Measurements from ENCODE around the gene ZBTB24.

DNA sequence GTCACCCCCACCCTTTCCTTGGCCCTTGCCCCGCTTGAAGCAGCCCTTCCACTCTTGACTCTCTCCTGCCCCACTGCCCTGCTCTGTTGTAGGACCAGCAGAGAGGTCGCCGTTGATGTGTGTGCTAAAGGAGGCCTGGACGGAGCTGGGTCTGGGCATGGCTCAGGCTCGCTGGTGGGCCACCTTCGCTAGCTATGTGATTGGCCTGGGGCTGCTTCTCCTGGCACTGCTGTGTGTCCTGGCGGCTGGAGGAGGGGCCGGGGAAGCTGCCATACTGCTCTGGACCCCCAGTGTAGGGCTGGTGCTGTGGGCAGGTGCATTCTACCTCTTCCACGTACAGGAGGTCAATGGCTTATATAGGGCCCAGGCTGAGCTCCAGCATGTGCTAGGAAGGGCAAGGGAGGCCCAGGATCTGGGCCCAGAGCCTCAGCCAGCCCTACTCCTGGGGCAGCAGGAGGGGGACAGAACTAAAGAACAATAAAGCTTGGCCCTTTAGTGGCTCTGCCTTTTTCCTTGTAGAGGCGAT lies 39.5 kb downstream of the ZBTB24 start:
- TF ChIP-seq POLR2A (IDR thresholded peaks at IDR 0.05) = no peak
- no peak for TF ChIP-seq CTCF (IDR thresholded peaks at IDR 0.05)
- no peak for TF ChIP-seq POLR2AphosphoS5 (IDR thresholded peaks at IDR 0.05)

Data from prostate gland (tissue), 2 donors.